Activated CD4-positive, alpha-beta T cell treated with anti-CD3 and anti-CD28 coated beads, Interleukin-2, amount 10 ng/mL, durations not matched to agents 24 days and 14 days (primary cell): ENCODE measurements around the gene MCF2L. TPM values are rescaled to one million over a fixed set of nuclear protein-coding genes. Genes with fewer than 3 reads are reported as not detected.

Experiments
- DNase-seq: peaks from one replicate; pipeline ENCODE4 v3.0.0; 2022
- H3K27ac Mint-ChIP-seq: one replicate; pipeline ENCODE4 v1.8.0; 2022; ENCODE audit warnings: mild to moderate bottlenecking, mixed read lengths
- H3K27me3 Mint-ChIP-seq: one replicate; pipeline ENCODE4 v1.8.0; 2022; ENCODE audit warnings: mixed read lengths
- H3K36me3 Mint-ChIP-seq: one replicate; pipeline ENCODE4 v1.8.0; 2022; ENCODE audit warnings: low read depth, mild to moderate bottlenecking, mixed read lengths
- H3K4me1 Mint-ChIP-seq: one replicate; pipeline ENCODE4 v1.8.0; 2021; ENCODE audit warnings: mixed read lengths
- H3K4me3 Mint-ChIP-seq: one replicate; pipeline ENCODE4 v1.8.0; 2022; ENCODE audit warnings: mild to moderate bottlenecking, moderate library complexity, mixed read lengths
- H3K9me3 Mint-ChIP-seq: one replicate; pipeline ENCODE4 v1.8.0; 2021; ENCODE audit warnings: mixed read lengths
- intact Hi-C: fragments of 100-400 bp; cut with micrococcal nuclease; formaldehyde crosslinking; loops from one replicate; pipeline ENCODE4 v1.15.1; 2023
- total RNA-seq: library from RNA; stranded (reverse); gene quantifications from 2 replicates; pipeline ENCODE4 v1.2.3, GENCODE V29; 2022

MCF2L gene
- total RNA-seq, 1 donor from 2014 or later = 0.09 TPM

GRCh38 chr13:113126265-113127150, 157.5 kb downstream of the MCF2L start:
- DNase-seq = no peak
- Mint-ChIP-seq H3K4me3 (no peak overlapping the region), H3K36me3 (no peaks in the 10 kb centered on the region), H3K4me1 (no peaks in the 10 kb centered on the region), H3K9me3 (no peaks in the 10 kb centered on the region), H3K27ac (no peak overlapping the region), H3K27me3 (peaks cover 26% of the 10 kb centered on the region)
- intact Hi-C loops = no loop called here

- no peaks in the 10 kb centered on the region for H3K36me3 Mint-ChIP-seq
- peaks cover 50% of the 10 kb centered on the region for H3K27me3 Mint-ChIP-seq
These were observed 160.5 kb downstream of the MCF2L start for GRCh38 chr13:113129480-113129879.

GRCh38 chr13:113129921-113130750, 161.1 kb downstream of the MCF2L start:
- Mint-ChIP-seq H3K4me1 (no peaks in the 10 kb centered on the region), H3K4me3 (peak overlapping the region; percentile 49), H3K36me3 (no peaks in the 10 kb centered on the region), H3K27me3 (peaks cover 50% of the 10 kb centered on the region), H3K27ac (no peak overlapping the region), H3K9me3 (no peaks in the 10 kb centered on the region)
- intact Hi-C loops = no loop called here
- peak; percentile 72 for DNase-seq

More at GRCh38 chr13:113129480-113129879, 160.5 kb downstream of the MCF2L start:
- intact Hi-C loops = no loop called here
- Mint-ChIP-seq H3K4me3 (no peak overlapping the region), H3K27ac (no peak overlapping the region), H3K9me3 (no peaks in the 10 kb centered on the region), H3K4me1 (no peaks in the 10 kb centered on the region)
- DNase-seq = no peak

- H3K27ac Mint-ChIP-seq = no peak overlapping the region
- H3K36me3 Mint-ChIP-seq = no peaks in the 10 kb centered on the region
These were observed 166.3 kb downstream of the MCF2L start for GRCh38 chr13:113135281-113135760.

GRCh38 chr13:113137691-113138298, 168.8 kb downstream of the MCF2L start:
- no peaks in the 10 kb centered on the region for H3K9me3 Mint-ChIP-seq
- H3K36me3 Mint-ChIP-seq = no peaks in the 10 kb centered on the region
- intact Hi-C loops = no loop called here
- no peak overlapping the region for H3K4me3 Mint-ChIP-seq
- H3K4me1 Mint-ChIP-seq = no peaks in the 10 kb centered on the region
- H3K27ac Mint-ChIP-seq = no peak overlapping the region
- DNase-seq = no peak
- H3K27me3 Mint-ChIP-seq = peaks cover 29% of the 10 kb centered on the region

More at GRCh38 chr13:113135281-113135760, 166.3 kb downstream of the MCF2L start:
- H3K4me1 Mint-ChIP-seq = no peaks in the 10 kb centered on the region
- no peak for DNase-seq
- no peaks in the 10 kb centered on the region for H3K9me3 Mint-ChIP-seq
- intact Hi-C loops = no loop called here
- no peak overlapping the region for H3K4me3 Mint-ChIP-seq
- peaks cover 48% of the 10 kb centered on the region for H3K27me3 Mint-ChIP-seq

GRCh38 chr13:113138792-113139551, 170.0 kb downstream of the MCF2L start:
- no peak for DNase-seq
- Mint-ChIP-seq H3K36me3 (no peaks in the 10 kb centered on the region), H3K4me3 (no peak overlapping the region), H3K27me3 (peaks cover 18% of the 10 kb centered on the region), H3K27ac (no peak overlapping the region), H3K9me3 (no peaks in the 10 kb centered on the region), H3K4me1 (no peaks in the 10 kb centered on the region)
- intact Hi-C loops = no loop called here

- Mint-ChIP-seq H3K4me3 (no peak overlapping the region), H3K27me3 (peaks cover 14% of the 10 kb centered on the region), H3K36me3 (no peaks in the 10 kb centered on the region), H3K27ac (no peak overlapping the region), H3K4me1 (no peaks in the 10 kb centered on the region), H3K9me3 (no peaks in the 10 kb centered on the region)
- intact Hi-C loops = no loop called here
- no peak for DNase-seq
These were observed 170.6 kb downstream of the MCF2L start for GRCh38 chr13:113139577-113139976.

GRCh38 chr13:113140677-113141600, 171.9 kb downstream of the MCF2L start:
- H3K27me3 Mint-ChIP-seq = peaks cover 9% of the 10 kb centered on the region
- H3K36me3 Mint-ChIP-seq = no peaks in the 10 kb centered on the region
- H3K4me3 Mint-ChIP-seq = no peak overlapping the region
- no peaks in the 10 kb centered on the region for H3K9me3 Mint-ChIP-seq
- no peak overlapping the region for H3K27ac Mint-ChIP-seq
- intact Hi-C loops = no loop called here
- no peak for DNase-seq
- no peaks in the 10 kb centered on the region for H3K4me1 Mint-ChIP-seq

GRCh38 chr13:113141601-113141970, 172.6 kb downstream of the MCF2L start:
- DNase-seq = no peak
- H3K27ac Mint-ChIP-seq = no peak overlapping the region
- H3K4me3 Mint-ChIP-seq = no peak overlapping the region
- intact Hi-C loops = no loop called here
- H3K36me3 Mint-ChIP-seq = no peaks in the 10 kb centered on the region
- H3K4me1 Mint-ChIP-seq = no peaks in the 10 kb centered on the region
- H3K27me3 Mint-ChIP-seq = peaks cover 7% of the 10 kb centered on the region
- H3K9me3 Mint-ChIP-seq = no peaks in the 10 kb centered on the region

GRCh38 chr13:113142876-113143275, 173.9 kb downstream of the MCF2L start:
- H3K9me3 Mint-ChIP-seq = no peaks in the 10 kb centered on the region
- no peak overlapping the region for H3K27ac Mint-ChIP-seq
- H3K4me1 Mint-ChIP-seq = no peaks in the 10 kb centered on the region
- no peaks in the 10 kb centered on the region for H3K36me3 Mint-ChIP-seq
- H3K4me3 Mint-ChIP-seq = no peak overlapping the region
- intact Hi-C loops = no loop called here
- peaks cover 4% of the 10 kb centered on the region for H3K27me3 Mint-ChIP-seq
- DNase-seq = no peak

GRCh38 chr13:113143466-113144254, 174.6 kb downstream of the MCF2L start:
- Mint-ChIP-seq H3K27me3 (peaks cover 2% of the 10 kb centered on the region), H3K27ac (no peak overlapping the region), H3K4me1 (no peaks in the 10 kb centered on the region), H3K9me3 (no peaks in the 10 kb centered on the region), H3K4me3 (no peak overlapping the region), H3K36me3 (no peaks in the 10 kb centered on the region)
- no peak for DNase-seq
- intact Hi-C loops = no loop called here

GRCh38 chr13:113144255-113144629, 175.2 kb downstream of the MCF2L start:
- H3K4me1 Mint-ChIP-seq = no peaks in the 10 kb centered on the region
- no peak overlapping the region for H3K27ac Mint-ChIP-seq
- no peaks in the 10 kb centered on the region for H3K36me3 Mint-ChIP-seq
- intact Hi-C loops = no loop called here
- H3K9me3 Mint-ChIP-seq = no peaks in the 10 kb centered on the region
- H3K27me3 Mint-ChIP-seq = no peaks in the 10 kb centered on the region
- H3K4me3 Mint-ChIP-seq = no peak overlapping the region
- DNase-seq = no peak
